Activated effector memory CD4-positive, alpha-beta T cell treated with Interleukin-2 at 50 U/mL for 16 hours (primary cell): ENCODE measurements around the gene C18orf63.

Experiments used
- DNase-seq: peaks from one replicate; pipeline ENCODE4 v3.0.0-alpha.2; 2020

C18orf63 gene

GRCh38 chr18:74381621-74382295 lies 66.1 kb downstream of the C18orf63 start:
- no peak for DNase-seq

- DNase-seq, result no peak
Measured at GRCh38 chr18:74382481-74383017, 66.9 kb downstream of the C18orf63 start.

GRCh38 chr18:74387383-74387782 lies 71.7 kb downstream of the C18orf63 start:
- no peak for DNase-seq

- no peak for DNase-seq
Measured at GRCh38 chr18:74388227-74388626, 72.6 kb downstream of the C18orf63 start.

GRCh38 chr18:74389171-74389927 lies 73.7 kb downstream of the C18orf63 start:
- no peak for DNase-seq

- DNase-seq, result no peak
Measured at GRCh38 chr18:74389991-74390390, 74.4 kb downstream of the C18orf63 start.

- DNase-seq, result no peak
Measured at GRCh38 chr18:74390900-74391299, 75.3 kb downstream of the C18orf63 start.

- no peak for DNase-seq
Measured at GRCh38 chr18:74392323-74392722, 76.7 kb downstream of the C18orf63 start.

- no peak for DNase-seq
Measured at GRCh38 chr18:74395006-74395405, 79.4 kb downstream of the C18orf63 start.

- no peak for DNase-seq
Measured at GRCh38 chr18:74395648-74396154, 80.1 kb downstream of the C18orf63 start.

- DNase-seq, result no peak
Measured at GRCh38 chr18:74396171-74397169, 80.8 kb downstream of the C18orf63 start.

GRCh38 chr18:74397572-74397971 lies 81.9 kb downstream of the C18orf63 start:
- DNase-seq, result no peak

GRCh38 chr18:74399091-74399887 lies 83.7 kb downstream of the C18orf63 start:
- DNase-seq, result no peak

- no peak for DNase-seq
Measured at GRCh38 chr18:74400813-74401212, 85.2 kb downstream of the C18orf63 start.

- no peak for DNase-seq
Measured at GRCh38 chr18:74402806-74403433, 87.3 kb downstream of the C18orf63 start.

GRCh38 chr18:74407888-74408287 lies 92.2 kb downstream of the C18orf63 start:
- DNase-seq, result no peak
